HCT116 (cell line): ENCODE results near the gene PRR14.

ENCODE experiments used
- POLR2A ChIP-seq: IDR thresholded peaks from 2 replicates; pipeline ENCODE4 v1.7.0; 2011; ENCODE audit warnings: borderline replicate concordance; ENCODE audit not compliant: insufficient read depth, insufficient read length; ENCODE audit errors: extremely low read depth
- YY1 ChIP-seq: IDR thresholded peaks from 2 replicates; pipeline ENCODE4 v1.6.1; 2011; ENCODE audit warnings: low read length, low read depth, moderate library complexity, mild to moderate bottlenecking; ENCODE audit not compliant: insufficient replicate concordance; ENCODE audit errors: extremely low read depth
- TF ChIP-seq, protein P1 (sequence below), 3 experiments: fragments of 200-600 bp in 1 of 3; sonication (generic) in 1 of 3; IDR thresholded peaks in 2 of 3; conservative IDR thresholded peaks in 1 of 3; 2 replicates each; pipeline ENCODE4 v1.5.1; 2012 to 2017; ENCODE audit warnings: low read depth in 2 of 3, low read length in 2 of 3, antibody characterized with exemption in 1 of 3, borderline replicate concordance in 1 of 3, control low read depth in 1 of 3, mild to moderate bottlenecking in 1 of 3, mixed read lengths in 1 of 3, mixed run types in 1 of 3, moderate library complexity in 1 of 3; ENCODE audit not compliant: insufficient read depth in 1 of 3

DNA sequence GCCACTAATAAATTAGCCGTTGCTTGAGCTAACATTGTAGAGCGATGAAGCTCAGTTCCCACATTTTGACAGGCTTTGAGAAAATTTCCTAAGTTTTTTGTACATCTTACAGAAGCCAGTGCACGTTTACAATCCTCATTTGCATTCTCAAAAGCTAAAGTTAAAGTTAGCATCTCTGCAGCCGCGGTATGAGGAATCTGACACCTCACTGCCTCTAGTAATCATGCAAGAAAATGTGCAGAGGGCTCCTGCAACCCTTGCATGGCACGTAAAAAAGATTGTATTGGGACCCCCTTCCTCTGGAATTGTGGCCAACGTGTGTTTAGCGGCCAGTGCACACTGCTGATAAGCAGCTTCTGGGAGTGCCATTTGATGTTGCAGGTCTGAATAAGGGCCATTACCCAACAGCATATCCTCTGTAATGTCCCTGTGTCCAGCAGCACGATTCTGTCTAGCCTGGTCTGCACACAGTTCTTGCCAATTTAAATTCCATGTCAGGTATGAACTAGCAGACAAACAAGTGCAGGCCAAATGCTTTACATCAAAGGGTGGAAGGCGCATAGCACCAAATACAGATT is 28.2 kb upstream of the PRR14 start:
- TF ChIP-seq POLR2A = no peak
- TF ChIP-seq YY1 = no peak
- TF ChIP-seq, protein P1, sequence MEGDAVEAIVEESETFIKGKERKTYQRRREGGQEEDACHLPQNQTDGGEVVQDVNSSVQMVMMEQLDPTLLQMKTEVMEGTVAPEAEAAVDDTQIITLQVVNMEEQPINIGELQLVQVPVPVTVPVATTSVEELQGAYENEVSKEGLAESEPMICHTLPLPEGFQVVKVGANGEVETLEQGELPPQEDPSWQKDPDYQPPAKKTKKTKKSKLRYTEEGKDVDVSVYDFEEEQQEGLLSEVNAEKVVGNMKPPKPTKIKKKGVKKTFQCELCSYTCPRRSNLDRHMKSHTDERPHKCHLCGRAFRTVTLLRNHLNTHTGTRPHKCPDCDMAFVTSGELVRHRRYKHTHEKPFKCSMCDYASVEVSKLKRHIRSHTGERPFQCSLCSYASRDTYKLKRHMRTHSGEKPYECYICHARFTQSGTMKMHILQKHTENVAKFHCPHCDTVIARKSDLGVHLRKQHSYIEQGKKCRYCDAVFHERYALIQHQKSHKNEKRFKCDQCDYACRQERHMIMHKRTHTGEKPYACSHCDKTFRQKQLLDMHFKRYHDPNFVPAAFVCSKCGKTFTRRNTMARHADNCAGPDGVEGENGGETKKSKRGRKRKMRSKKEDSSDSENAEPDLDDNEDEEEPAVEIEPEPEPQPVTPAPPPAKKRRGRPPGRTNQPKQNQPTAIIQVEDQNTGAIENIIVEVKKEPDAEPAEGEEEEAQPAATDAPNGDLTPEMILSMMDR (IDR thresholded peaks at IDR 0.05 in 2 of 3, conservative IDR thresholded peaks at IDR 0.05 in 1 of 3; ENCODE audit: borderline replicate concordance in 1 of 3, insufficient read depth in 1 of 3, low read depth in 2 of 3, low read length in 2 of 3) = no peak
